Measurements from ENCODE around the gene VIM. TPM values are rescaled to one million over a fixed set of nuclear protein-coding genes. Genes with fewer than 3 reads are reported as not detected.

Gene VIM
- 100 to 1,000 TPM; 515 to 525 TPM for total RNA-seq

GRCh38 chr10:17228091-17229015 lies at the start of gene VIM:
Gene VIM (plus strand): TSS chr10:17228241. CDS start chr10:17229423, 1,182 bp downstream.
- H3K27ac Mint-ChIP-seq: peak within 1 kb of the TSS; percentile 87
- CTCF ChIA-PET: interaction anchor here (1.7 to 4.9 kb wide), 4 partner anchors 10 to 28 kb away, joined by 6 to 29 read pairs (median 22); partner anchors contain the start of gene TRDMT1
- peak; percentile 93 for DNase-seq
- H3K4me3 Mint-ChIP-seq: peak within 1 kb of the TSS; percentile 95
- H3K27me3 Mint-ChIP-seq: peaks cover 1% of the 10 kb centered on the region
- POLR2A ChIA-PET: interaction anchor here (1.0 to 4.6 kb wide), 12 partner anchors 10 to 336 kb away, joined by 3 to 50 read pairs (median 4); partner anchors contain the start of gene TRDMT1
- peaks cover 42% of the 10 kb centered on the region for H3K4me1 Mint-ChIP-seq (ENCODE audit: low read depth)
- intact Hi-C loops (cut with micrococcal nuclease): loop anchor here (2.0 to 5.0 kb wide), 4 partner anchors 200 to 791 kb away; partner anchors contain the start of genes PTER and STAM
- H3K36me3 Mint-ChIP-seq: peaks cover 32% of the 10 kb centered on the region
- H3K9me3 Mint-ChIP-seq: no peaks in the 10 kb centered on the region

GRCh38 chr10:17179002-17179401 lies 49.0 kb upstream of the VIM start:
- no peak overlapping the region for H3K27ac Mint-ChIP-seq
- H3K4me3 Mint-ChIP-seq: no peak overlapping the region
- no peaks in the 10 kb centered on the region for H3K27me3 Mint-ChIP-seq
- no peaks in the 10 kb centered on the region for H3K9me3 Mint-ChIP-seq
- ChIA-PET CTCF (interaction anchor here (0.6 to 1.4 kb wide), 2 partner anchors 53 to 350 kb away, joined by 3 read pairs; no protein-coding TSS in a partner anchor), POLR2A (no interaction called here)
- DNase-seq: no peak
- peaks cover 6% of the 10 kb centered on the region for H3K4me1 Mint-ChIP-seq (ENCODE audit: low read depth)
- intact Hi-C loops (cut with micrococcal nuclease): loop anchor here (5.0 kb wide), 1 partner anchor 337 kb away; no protein-coding TSS in a partner anchor
- no peaks in the 10 kb centered on the region for H3K36me3 Mint-ChIP-seq

GRCh38 chr10:17181110-17181509 lies 46.9 kb upstream of the VIM start:
- DNase-seq: no peak
- CTCF ChIA-PET: no interaction called here

GRCh38 chr10:17181751-17182150 lies 46.3 kb upstream of the VIM start:
- ChIA-PET CTCF (interaction anchor here (1.3 kb wide), 1 partner anchor 19 kb away, joined by 4 read pairs; no protein-coding TSS in a partner anchor), POLR2A (no interaction called here)
- intact Hi-C loops (cut with micrococcal nuclease): no loop called here
- DNase-seq: no peak
- Mint-ChIP-seq H3K36me3 (no peaks in the 10 kb centered on the region), H3K4me3 (no peak overlapping the region), H3K4me1 (ENCODE audit: low read depth) (no peaks in the 10 kb centered on the region), H3K27ac (no peak overlapping the region), H3K27me3 (no peaks in the 10 kb centered on the region), H3K9me3 (no peaks in the 10 kb centered on the region)

More at GRCh38 chr10:17181110-17181509, 46.9 kb upstream of the VIM start:
- Mint-ChIP-seq H3K27ac (no peak overlapping the region), H3K4me1 (ENCODE audit: low read depth) (no peaks in the 10 kb centered on the region), H3K4me3 (no peak overlapping the region), H3K27me3 (no peaks in the 10 kb centered on the region), H3K9me3 (no peaks in the 10 kb centered on the region), H3K36me3 (no peaks in the 10 kb centered on the region)
- intact Hi-C loops (cut with micrococcal nuclease): no loop called here
- POLR2A ChIA-PET: no interaction called here

GRCh38 chr10:17183110-17183509 lies 44.9 kb upstream of the VIM start:
- Mint-ChIP-seq H3K4me3 (no peak overlapping the region), H3K27ac (no peak overlapping the region), H3K27me3 (no peaks in the 10 kb centered on the region), H3K4me1 (ENCODE audit: low read depth) (no peaks in the 10 kb centered on the region), H3K36me3 (no peaks in the 10 kb centered on the region), H3K9me3 (no peaks in the 10 kb centered on the region)
- DNase-seq: no peak
- ChIA-PET POLR2A (no interaction called here), CTCF (interaction anchor here (0.8 to 0.9 kb wide), 2 partner anchors 18 to 24 kb away, joined by 3 read pairs; partner anchors contain the start of gene TRDMT1)
- intact Hi-C loops (cut with micrococcal nuclease): no loop called here

GRCh38 chr10:17185873-17186272 lies 42.2 kb upstream of the VIM start:
- Mint-ChIP-seq H3K27me3 (no peaks in the 10 kb centered on the region), H3K27ac (no peak overlapping the region), H3K4me1 (ENCODE audit: low read depth) (no peaks in the 10 kb centered on the region), H3K4me3 (no peak overlapping the region), H3K9me3 (no peaks in the 10 kb centered on the region), H3K36me3 (no peaks in the 10 kb centered on the region)
- intact Hi-C loops (cut with micrococcal nuclease): no loop called here
- ChIA-PET POLR2A (no interaction called here), CTCF (no interaction called here)
- DNase-seq: no peak

- ChIA-PET POLR2A (no interaction called here), CTCF (no interaction called here)
- H3K9me3 Mint-ChIP-seq: no peaks in the 10 kb centered on the region
- H3K4me1 Mint-ChIP-seq (ENCODE audit: low read depth): peaks cover 2% of the 10 kb centered on the region
- intact Hi-C loops (cut with micrococcal nuclease): no loop called here
- H3K4me3 Mint-ChIP-seq: no peak overlapping the region
- no peaks in the 10 kb centered on the region for H3K27me3 Mint-ChIP-seq
- DNase-seq: no peak
- no peaks in the 10 kb centered on the region for H3K36me3 Mint-ChIP-seq
- no peak overlapping the region for H3K27ac Mint-ChIP-seq
These were observed 39.3 kb upstream of the VIM start for GRCh38 chr10:17188644-17189172.

- intact Hi-C loops (cut with micrococcal nuclease): no loop called here
- DNase-seq: no peak
- ChIA-PET POLR2A (interaction anchor here (0.6 kb wide), 1 partner anchor 320 kb away, joined by 3 read pairs; no protein-coding TSS in a partner anchor), CTCF (no interaction called here)
- Mint-ChIP-seq H3K36me3 (peaks cover 3% of the 10 kb centered on the region), H3K9me3 (no peaks in the 10 kb centered on the region), H3K27me3 (no peaks in the 10 kb centered on the region), H3K4me1 (ENCODE audit: low read depth) (peaks cover 2% of the 10 kb centered on the region), H3K27ac (no peak overlapping the region), H3K4me3 (no peak overlapping the region)
These were observed 37.4 kb upstream of the VIM start for GRCh38 chr10:17190602-17191001.

- intact Hi-C loops (cut with micrococcal nuclease): no loop called here
- H3K9me3 Mint-ChIP-seq: no peaks in the 10 kb centered on the region
- H3K27ac Mint-ChIP-seq: no peak overlapping the region
- H3K36me3 Mint-ChIP-seq: peaks cover 3% of the 10 kb centered on the region
- ChIA-PET POLR2A (no interaction called here), CTCF (interaction anchor here (2.5 kb wide), 1 partner anchor 35 kb away, joined by 8 read pairs; no protein-coding TSS in a partner anchor)
- H3K4me1 Mint-ChIP-seq (ENCODE audit: low read depth): peaks cover 13% of the 10 kb centered on the region
- H3K27me3 Mint-ChIP-seq: no peaks in the 10 kb centered on the region
- no peak overlapping the region for H3K4me3 Mint-ChIP-seq
- DNase-seq: no peak
These were observed 33.0 kb upstream of the VIM start for GRCh38 chr10:17195083-17195482.

GRCh38 chr10:17196045-17196444 lies 32.0 kb upstream of the VIM start:
- H3K36me3 Mint-ChIP-seq: peaks cover 3% of the 10 kb centered on the region
- POLR2A ChIA-PET: interaction anchor here (0.7 kb wide), 1 partner anchor 327 kb away, joined by 3 read pairs; no protein-coding TSS in a partner anchor
- H3K9me3 Mint-ChIP-seq: no peaks in the 10 kb centered on the region
- no peaks in the 10 kb centered on the region for H3K27me3 Mint-ChIP-seq
- no peak overlapping the region for H3K4me3 Mint-ChIP-seq
- peaks cover 18% of the 10 kb centered on the region for H3K4me1 Mint-ChIP-seq (ENCODE audit: low read depth)
- intact Hi-C loops (cut with micrococcal nuclease): no loop called here
- no peak overlapping the region for H3K27ac Mint-ChIP-seq
- no peak for DNase-seq
- CTCF ChIA-PET: interaction anchor here (2.5 kb wide), 1 partner anchor 34 kb away, joined by 8 read pairs; no protein-coding TSS in a partner anchor

- Mint-ChIP-seq H3K27ac (no peak overlapping the region), H3K36me3 (peaks cover 3% of the 10 kb centered on the region), H3K4me1 (ENCODE audit: low read depth) (peaks cover 18% of the 10 kb centered on the region), H3K27me3 (no peaks in the 10 kb centered on the region), H3K9me3 (no peaks in the 10 kb centered on the region), H3K4me3 (no peak overlapping the region)
- no peak for DNase-seq
- intact Hi-C loops (cut with micrococcal nuclease): no loop called here
- ChIA-PET POLR2A (interaction anchor here (0.7 kb wide), 1 partner anchor 327 kb away, joined by 3 read pairs; no protein-coding TSS in a partner anchor), CTCF (interaction anchor here (2.5 kb wide), 1 partner anchor 34 kb away, joined by 8 read pairs; no protein-coding TSS in a partner anchor)
These were observed 31.5 kb upstream of the VIM start for GRCh38 chr10:17196573-17196972.

- DNase-seq: no peak
- ChIA-PET POLR2A (no interaction called here), CTCF (interaction anchor here (0.5 to 4.0 kb wide), 3 partner anchors 14 to 57 kb away, joined by 3 to 28 read pairs (median 8); partner anchors contain the start of gene VIM)
- Mint-ChIP-seq H3K27me3 (no peaks in the 10 kb centered on the region), H3K36me3 (peaks cover 3% of the 10 kb centered on the region), H3K4me1 (ENCODE audit: low read depth) (peaks cover 34% of the 10 kb centered on the region), H3K9me3 (no peaks in the 10 kb centered on the region), H3K4me3 (no peak overlapping the region), H3K27ac (no peak overlapping the region)
- intact Hi-C loops (cut with micrococcal nuclease): no loop called here
These were observed 28.7 kb upstream of the VIM start for GRCh38 chr10:17199351-17199804.
